B cell (primary cell): ENCODE results near the gene PLCL1.

Source experiments
- EZH2 ChIP-seq: IDR thresholded peaks from 2 replicates; pipeline ENCODE4 v1.6.1; 2012; ENCODE audit warnings: borderline replicate concordance, low read depth, mild to moderate bottlenecking, moderate library complexity, low read length; ENCODE audit not compliant: insufficient read depth, poor library complexity, severe bottlenecking
- TF ChIP-seq, protein P1 (sequence below): fragments of 200-600 bp; IDR thresholded peaks from one replicate; pipeline ENCODE4 v1.8.0; 2022; ENCODE audit warnings: antibody characterized with exemption, mild to moderate bottlenecking

DNA sequence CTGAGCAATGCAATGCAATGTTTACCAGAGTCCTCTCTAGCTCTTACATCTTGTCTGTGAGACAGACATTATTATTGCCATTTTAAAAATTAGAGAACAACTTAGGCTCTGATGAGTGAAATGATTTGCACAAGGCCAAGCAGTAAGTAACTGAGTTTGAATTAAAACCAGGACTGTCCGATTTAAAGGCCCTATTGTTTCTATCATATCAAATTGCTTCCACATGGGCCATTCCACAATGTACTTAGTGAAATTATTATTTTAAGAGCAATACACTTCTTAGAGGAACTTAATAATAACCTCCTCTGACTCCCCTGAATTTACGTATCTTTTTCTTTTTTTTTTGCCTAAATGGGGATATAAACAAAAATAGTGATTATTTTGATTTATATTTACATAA is 64.6 kb downstream of the PLCL1 start:
- TF ChIP-seq EZH2, result no peak
- TF ChIP-seq, protein P1, sequence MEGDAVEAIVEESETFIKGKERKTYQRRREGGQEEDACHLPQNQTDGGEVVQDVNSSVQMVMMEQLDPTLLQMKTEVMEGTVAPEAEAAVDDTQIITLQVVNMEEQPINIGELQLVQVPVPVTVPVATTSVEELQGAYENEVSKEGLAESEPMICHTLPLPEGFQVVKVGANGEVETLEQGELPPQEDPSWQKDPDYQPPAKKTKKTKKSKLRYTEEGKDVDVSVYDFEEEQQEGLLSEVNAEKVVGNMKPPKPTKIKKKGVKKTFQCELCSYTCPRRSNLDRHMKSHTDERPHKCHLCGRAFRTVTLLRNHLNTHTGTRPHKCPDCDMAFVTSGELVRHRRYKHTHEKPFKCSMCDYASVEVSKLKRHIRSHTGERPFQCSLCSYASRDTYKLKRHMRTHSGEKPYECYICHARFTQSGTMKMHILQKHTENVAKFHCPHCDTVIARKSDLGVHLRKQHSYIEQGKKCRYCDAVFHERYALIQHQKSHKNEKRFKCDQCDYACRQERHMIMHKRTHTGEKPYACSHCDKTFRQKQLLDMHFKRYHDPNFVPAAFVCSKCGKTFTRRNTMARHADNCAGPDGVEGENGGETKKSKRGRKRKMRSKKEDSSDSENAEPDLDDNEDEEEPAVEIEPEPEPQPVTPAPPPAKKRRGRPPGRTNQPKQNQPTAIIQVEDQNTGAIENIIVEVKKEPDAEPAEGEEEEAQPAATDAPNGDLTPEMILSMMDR, result no peak
